Trophoblast cell (in vitro differentiated cells and primary cell): ENCODE measurements around the gene FERMT2.
"Not testable (repeated sequence)": the region's sequence is repeated elsewhere in the genome, so short reads cannot be mapped to it uniquely, and the experiment has no call there.

ENCODE experiments used
- DNase-seq, 2 donors: peaks; one replicate each; pipeline ENCODE4 v3.0.0-alpha.2; 2016
- H2AFZ ChIP-seq: 2 replicates; pipeline ENCODE4 v1.6.1; 2013; ENCODE audit warnings: low read length, moderate library complexity, mild to moderate bottlenecking; ENCODE audit not compliant: insufficient read depth, poor library complexity
- H2AK5ac ChIP-seq: 2 replicates; pipeline ENCODE4 v1.6.1; 2013; ENCODE audit warnings: mild to moderate bottlenecking, low read length
- H2BK120ac ChIP-seq: 2 replicates; pipeline ENCODE4 v1.6.1; 2013; ENCODE audit warnings: low read length, mild to moderate bottlenecking, moderate library complexity; ENCODE audit not compliant: insufficient read depth, poor library complexity
- H2BK12ac ChIP-seq: 2 replicates; pipeline ENCODE4 v1.6.1; 2013; ENCODE audit warnings: mild to moderate bottlenecking, low read length, moderate library complexity
- H2BK5ac ChIP-seq: 2 replicates; pipeline ENCODE4 v1.6.1; 2013; ENCODE audit warnings: low read length, low read depth, moderate library complexity, mild to moderate bottlenecking; ENCODE audit not compliant: poor library complexity
- H3K14ac ChIP-seq: 2 replicates; pipeline ENCODE4 v1.6.1; 2013; ENCODE audit warnings: mild to moderate bottlenecking, low read length
- H3K18ac ChIP-seq: 2 replicates; pipeline ENCODE4 v1.6.1; 2013; ENCODE audit warnings: mild to moderate bottlenecking, low read length
- H3K23ac ChIP-seq: 2 replicates; pipeline ENCODE4 v1.6.1; 2013; ENCODE audit warnings: low read length
- H3K27ac ChIP-seq: 2 replicates; pipeline ENCODE4 v1.5.1; 2013; ENCODE audit warnings: low read depth, mild to moderate bottlenecking, inconsistent platforms, low read length, moderate library complexity
- H3K27me3 ChIP-seq: 2 replicates; pipeline ENCODE4 v1.6.1; 2013; ENCODE audit warnings: inconsistent platforms, mild to moderate bottlenecking, low read length, moderate library complexity; ENCODE audit not compliant: insufficient read depth
- H3K36me3 ChIP-seq, 2 experiments: 1 replicate in 1 of 2; 2 replicates in 1 of 2; pipeline ENCODE4 v1.6.1; 2013; ENCODE audit warnings: low read length in 2 of 2, mild to moderate bottlenecking in 2 of 2, moderate library complexity in 1 of 2; ENCODE audit not compliant: insufficient read depth in 2 of 2, control insufficient read depth in 1 of 2
- H3K4ac ChIP-seq: 2 replicates; pipeline ENCODE4 v1.6.1; 2013; ENCODE audit warnings: low read depth, mild to moderate bottlenecking, low read length, moderate library complexity
- H3K4me1 ChIP-seq, 2 experiments: 1 replicate in 1 of 2; 2 replicates in 1 of 2; pipeline ENCODE4 v1.6.1; 2013; ENCODE audit warnings: low read length in 2 of 2, mild to moderate bottlenecking in 2 of 2, moderate library complexity in 1 of 2; ENCODE audit not compliant: insufficient read depth in 2 of 2, control insufficient read depth in 1 of 2
- H3K4me2 ChIP-seq: 2 replicates; pipeline ENCODE4 v1.6.1; 2013; ENCODE audit warnings: inconsistent platforms, mild to moderate bottlenecking, low read length, moderate library complexity
- H3K4me3 ChIP-seq: 2 replicates; pipeline ENCODE4 v1.5.1; 2013; ENCODE audit warnings: mild to moderate bottlenecking, low read depth, low read length, inconsistent platforms
- H3K79me1 ChIP-seq: one replicate; pipeline ENCODE4 v1.6.1; 2013; ENCODE audit warnings: low read length
- H3K79me2 ChIP-seq: 2 replicates; pipeline ENCODE4 v1.6.1; 2013; ENCODE audit warnings: low read length, mild to moderate bottlenecking; ENCODE audit not compliant: control insufficient read depth, insufficient read depth, poor library complexity
- H3K9ac ChIP-seq: 2 replicates; pipeline ENCODE4 v1.6.1; 2013; ENCODE audit warnings: mild to moderate bottlenecking, low read length
- H3K9me3 ChIP-seq: 2 replicates; pipeline ENCODE4 v1.6.1; 2013; ENCODE audit warnings: low read depth, mild to moderate bottlenecking, control low read depth, inconsistent platforms, low read length; ENCODE audit not compliant: insufficient read depth
- H4K12ac ChIP-seq: 2 replicates; pipeline ENCODE4 v1.6.1; 2013; ENCODE audit warnings: low read depth, mild to moderate bottlenecking, low read length, moderate library complexity
- H4K8ac ChIP-seq: 2 replicates; pipeline ENCODE4 v1.6.1; 2013; ENCODE audit warnings: low read depth, mild to moderate bottlenecking, low read length, moderate library complexity
- H4K91ac ChIP-seq: one replicate; pipeline ENCODE4 v1.6.1; 2013; ENCODE audit warnings: low read depth, mild to moderate bottlenecking, low read length, moderate library complexity
- WGBS: extraction: QIAGEN DNeasy Blood & Tissue Kit; methylation state at CpG from one replicate; pipeline ENCODE4 v1.1.7; 2013; ENCODE audit warnings: missing lambda C conversion rate; ENCODE audit not compliant: insufficient read length, insufficient coverage; ENCODE audit errors: extremely low coverage; 5-methylcytosine and 5-hydroxymethylcytosine counted together

Gene FERMT2

DNA sequence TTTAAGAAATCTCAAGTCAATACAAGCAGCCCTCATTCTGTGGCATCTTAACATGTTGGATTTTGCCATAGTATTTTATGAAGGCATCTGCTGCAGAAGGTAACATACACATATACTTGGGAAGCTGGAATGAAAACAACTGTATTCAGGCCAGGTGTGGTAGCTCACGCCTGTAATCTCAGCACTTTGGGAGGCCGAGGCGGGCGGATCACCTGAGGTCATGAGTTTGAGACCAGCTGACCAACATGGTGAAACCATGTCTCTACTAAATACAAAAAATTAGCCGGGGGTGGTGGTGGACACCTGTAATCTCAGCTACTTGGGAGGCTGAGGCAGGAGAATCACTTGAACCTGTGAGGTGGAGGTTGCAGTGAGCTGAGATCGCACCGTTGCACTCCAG, 86.0 kb downstream of the FERMT2 start:
- H3K4me2 ChIP-seq, H3K27ac ChIP-seq, H2AFZ ChIP-seq, H2BK5ac ChIP-seq, H3K18ac ChIP-seq, H3K9me3 ChIP-seq, H3K23ac ChIP-seq, H4K8ac ChIP-seq, H3K4me1 ChIP-seq, H3K79me2 ChIP-seq, H3K14ac ChIP-seq, H4K12ac ChIP-seq, H3K27me3 ChIP-seq, H2BK120ac ChIP-seq, H3K4me3 ChIP-seq, H2BK12ac ChIP-seq, H2AK5ac ChIP-seq, H4K91ac ChIP-seq, H3K4ac ChIP-seq, H3K79me1 ChIP-seq, H3K9ac ChIP-seq: not testable (repeated sequence)
- peak; percentile 53 to 60 for DNase-seq
- H3K36me3 ChIP-seq: peaks cover 5 to 20% of the 10 kb centered on the region in 2 experiments
- no CpG with 5 or more reads among the region's 7 CpGs for WGBS

DNA sequence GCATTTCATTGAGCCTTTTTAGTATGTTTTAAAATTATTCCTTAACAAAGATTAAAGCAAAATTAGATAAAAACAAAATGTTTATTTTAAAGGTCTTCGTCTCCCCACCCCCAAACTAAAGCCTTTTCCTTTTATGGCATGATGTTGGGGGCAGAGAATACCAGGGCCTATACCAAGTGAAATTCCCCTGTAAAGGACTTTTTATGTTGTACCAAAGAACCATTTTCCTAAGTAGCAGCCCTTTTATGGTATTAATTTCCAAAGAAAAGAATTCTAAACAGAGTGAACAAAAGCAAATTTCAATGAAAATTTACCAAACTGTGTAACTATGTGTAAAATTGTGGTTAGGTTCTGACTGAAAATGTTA, 87.5 kb downstream of the FERMT2 start:
- Histone ChIP-seq H3K18ac (no peak overlapping the region), H3K36me3 (peaks cover 8 to 19% of the 10 kb centered on the region in 2 experiments), H3K79me2 (no peaks in the 10 kb centered on the region), H3K4me3 (no peak overlapping the region), H3K79me1 (peaks cover 2% of the 10 kb centered on the region), H3K4me1 (no peaks in the 10 kb centered on the region), H3K27ac (no peak overlapping the region), H3K4ac (no peak overlapping the region), H3K14ac (no peak overlapping the region), H3K9me3 (no peaks in the 10 kb centered on the region), H3K27me3 (no peaks in the 10 kb centered on the region), H3K23ac (no peak overlapping the region), H2BK120ac (no peak overlapping the region), H2BK12ac (no peak overlapping the region), H4K8ac (no peak overlapping the region), H2AK5ac (no peak overlapping the region), H4K12ac (no peak overlapping the region), H3K4me2 (no peak overlapping the region), H4K91ac (no peak overlapping the region), H2AFZ (no peak overlapping the region), H2BK5ac (no peak overlapping the region), H3K9ac (no peak overlapping the region)
- WGBS: no CpG with 5 or more reads among the region's 1 CpG
- no peak for DNase-seq

DNA sequence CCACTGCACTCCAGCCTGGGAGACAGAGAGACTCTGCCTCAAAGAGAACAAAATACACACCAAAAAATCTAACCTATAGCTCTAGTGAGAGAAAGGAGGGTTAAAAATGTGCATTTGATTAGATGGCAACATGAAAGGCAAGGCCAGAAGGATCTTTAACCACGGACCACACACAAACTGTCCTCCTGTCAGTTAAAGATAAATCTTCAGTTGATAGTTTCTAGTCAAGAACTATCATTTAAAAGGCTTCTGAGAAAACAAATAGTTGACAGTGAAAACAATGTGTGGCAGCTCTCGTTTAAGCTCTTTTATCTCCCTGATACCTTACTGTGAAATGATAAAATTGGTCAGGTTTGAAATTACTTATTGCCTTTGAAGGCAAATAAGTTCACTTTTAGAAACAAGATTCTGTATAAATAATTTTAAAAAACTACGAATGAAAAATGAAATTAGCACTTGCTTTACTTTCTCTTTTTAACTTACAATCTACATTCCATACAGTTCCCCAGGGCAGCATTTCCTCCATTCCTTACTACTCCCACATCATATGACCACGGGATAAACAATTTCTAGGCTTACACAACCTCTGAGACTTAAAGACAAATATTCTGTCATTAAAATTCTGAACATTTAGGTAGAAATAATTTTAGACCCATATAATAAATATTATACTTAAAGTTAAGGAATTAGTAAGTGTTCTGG, 88.1 kb downstream of the FERMT2 start:
- Histone ChIP-seq H3K23ac (no peak overlapping the region), H3K18ac (no peak overlapping the region), H3K27ac (peak overlapping the region; percentile 32), H2AFZ (no peak overlapping the region), H2AK5ac (no peak overlapping the region), H3K79me1 (peaks cover 2% of the 10 kb centered on the region), H3K4me2 (no peak overlapping the region), H3K9me3 (no peaks in the 10 kb centered on the region), H3K79me2 (no peaks in the 10 kb centered on the region), H4K8ac (no peak overlapping the region), H4K12ac (no peak overlapping the region), H3K14ac (peak overlapping the region; percentile 2), H3K36me3 (peaks cover 6 to 20% of the 10 kb centered on the region in 2 experiments), H3K4me3 (no peak overlapping the region), H3K27me3 (no peaks in the 10 kb centered on the region), H2BK120ac (no peak overlapping the region), H2BK5ac (peak overlapping the region; percentile 3), H3K9ac (no peak overlapping the region), H3K4me1 (no peaks in the 10 kb centered on the region), H2BK12ac (peak overlapping the region; percentile 25), H3K4ac (no peak overlapping the region), H4K91ac (no peak overlapping the region)
- peak; percentile 48 to 80 for DNase-seq
- no CpG with 5 or more reads among the region's 4 CpGs for WGBS

DNA sequence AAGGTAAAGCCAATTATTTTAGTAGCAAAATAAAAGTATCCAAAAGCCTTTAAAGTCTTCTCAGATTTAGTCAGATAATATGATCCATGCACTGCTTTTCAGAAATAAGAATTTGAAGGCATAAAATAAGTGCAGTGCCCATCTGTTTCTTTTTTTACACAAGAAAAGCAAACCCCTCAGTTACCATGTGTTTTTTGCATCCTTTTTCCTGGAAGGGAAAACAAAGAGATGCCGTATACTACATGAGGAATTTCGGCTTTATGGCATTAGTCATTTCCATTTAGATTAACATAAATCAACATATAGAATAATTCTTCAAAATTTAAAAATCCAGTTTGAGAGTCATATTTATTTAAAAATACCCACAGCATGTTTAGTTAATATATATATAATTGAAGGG, 89.4 kb downstream of the FERMT2 start:
- H3K9me3 ChIP-seq: no peaks in the 10 kb centered on the region
- no peak overlapping the region for H3K27ac ChIP-seq
- H3K23ac ChIP-seq: no peak overlapping the region
- no peaks in the 10 kb centered on the region for H3K79me2 ChIP-seq
- H3K9ac ChIP-seq: no peak overlapping the region
- no peak overlapping the region for H2BK12ac ChIP-seq
- H3K4ac ChIP-seq: no peak overlapping the region
- H3K18ac ChIP-seq: no peak overlapping the region
- no peak overlapping the region for H3K4me3 ChIP-seq
- peaks cover 6 to 18% of the 10 kb centered on the region in 2 experiments for H3K36me3 ChIP-seq
- H4K8ac ChIP-seq: no peak overlapping the region
- no peak overlapping the region for H2BK5ac ChIP-seq
- no CpG with 5 or more reads among the region's 2 CpGs for WGBS
- H3K79me1 ChIP-seq: peaks cover 3% of the 10 kb centered on the region
- no peak overlapping the region for H3K14ac ChIP-seq
- peaks cover 0 to 2% of the 10 kb centered on the region in 2 experiments for H3K4me1 ChIP-seq
- no peak overlapping the region for H2AFZ ChIP-seq
- no peak overlapping the region for H2AK5ac ChIP-seq
- H3K4me2 ChIP-seq: no peak overlapping the region
- no peak overlapping the region for H2BK120ac ChIP-seq
- H4K91ac ChIP-seq: no peak overlapping the region
- H3K27me3 ChIP-seq: no peaks in the 10 kb centered on the region
- no peak for DNase-seq
- no peak overlapping the region for H4K12ac ChIP-seq
